Hepatocyte (in vitro differentiated cells): ENCODE data around the gene HYKK. TPM values are rescaled to one million over a fixed set of nuclear protein-coding genes. Genes with fewer than 3 reads are reported as not detected.

Experiments
- DNase-seq: peaks from one replicate; pipeline ENCODE4 v3.0.0-alpha.2; 2016; ENCODE audit warnings: low spot score
- H2AFZ ChIP-seq: fragments of 200-600 bp; sonication (generic); 2 replicates; pipeline ENCODE4 v1.6.0; 2016; ENCODE audit warnings: antibody characterized with exemption, mild to moderate bottlenecking
- H3K27ac ChIP-seq: fragments of 200-600 bp; sonication (generic); 2 replicates; pipeline ENCODE4 v1.5.1; 2016; ENCODE audit warnings: mild to moderate bottlenecking
- H3K27me3 ChIP-seq: fragments of 200-600 bp; sonication (generic); 2 replicates; pipeline ENCODE4 v1.6.1; 2016
- H3K36me3 ChIP-seq: fragments of 200-600 bp; sonication (generic); replicated peaks from 2 replicates; pipeline ENCODE4 v1.5.1; 2016; ENCODE audit warnings: low read depth; ENCODE audit not compliant: insufficient read depth
- H3K4me1 ChIP-seq: fragments of 200-600 bp; sonication (generic); 2 replicates; pipeline ENCODE4 v1.5.1; 2016; ENCODE audit warnings: mild to moderate bottlenecking, moderate library complexity; ENCODE audit not compliant: insufficient read depth
- H3K4me2 ChIP-seq: fragments of 200-600 bp; sonication (generic); 2 replicates; pipeline ENCODE4 v1.6.0; 2016
- H3K4me3 ChIP-seq: fragments of 200-600 bp; sonication (generic); 2 replicates; pipeline ENCODE4 v1.5.1; 2016; ENCODE audit warnings: mild to moderate bottlenecking
- H3K79me2 ChIP-seq: fragments of 200-600 bp; sonication (generic); 2 replicates; pipeline ENCODE4 v1.6.0; 2017; ENCODE audit warnings: mild to moderate bottlenecking
- H3K9me2 ChIP-seq: fragments of 200-600 bp; sonication (generic); replicated peaks from 2 replicates; pipeline ENCODE4 v1.6.0; 2017; ENCODE audit warnings: mild to moderate bottlenecking; ENCODE audit not compliant: insufficient read depth
- H3K9me3 ChIP-seq: fragments of 200-600 bp; sonication (generic); 2 replicates; pipeline ENCODE4 v1.5.1; 2016; ENCODE audit warnings: low read depth, mild to moderate bottlenecking
- H4K20me1 ChIP-seq: fragments of 200-600 bp; sonication (generic); 2 replicates; pipeline ENCODE4 v1.6.0; 2016; ENCODE audit warnings: mild to moderate bottlenecking; ENCODE audit not compliant: insufficient read depth, poor library complexity, severe bottlenecking
- CTCF ChIP-seq: fragments of 200-600 bp; sonication (generic); IDR thresholded peaks from 2 replicates; pipeline ENCODE4 v1.5.1; 2016; ENCODE audit warnings: antibody characterized with exemption, mild to moderate bottlenecking; ENCODE audit not compliant: poor library complexity
- EZH2 ChIP-seq: fragments of 200-600 bp; sonication (generic); IDR thresholded peaks from 2 replicates; pipeline ENCODE4 v1.6.1; 2016; ENCODE audit warnings: antibody characterized with exemption, mild to moderate bottlenecking, borderline replicate concordance
- EZH2phosphoT487 ChIP-seq: fragments of 200-600 bp; sonication (generic); IDR thresholded peaks from one replicate; pipeline ENCODE4 v1.6.1; 2018; ENCODE audit warnings: antibody characterized with exemption, mild to moderate bottlenecking, low read depth, moderate library complexity; ENCODE audit not compliant: unreplicated experiment, severe bottlenecking
- WGBS: methylation state at CpG from one replicate; pipeline ENCODE4 v1.1.6; 2016; ENCODE audit warnings: low lambda C conversion rate; ENCODE audit errors: missing lambda C conversion rate; 5-methylcytosine and 5-hydroxymethylcytosine counted together
- polyA plus RNA-seq: library from polyadenylated mRNA; unstranded; fragments of >200 nt; fragmentation: Nextera tagmentation; extraction: Ambion mirVana; gene quantifications from 2 replicates; pipeline ENCODE4 v1.2.1, GENCODE V29; 2016
- total RNA-seq: library from RNA; depleted of rRNA; stranded (reverse); fragments of >200 nt; gene quantifications from 2 replicates; pipeline ENCODE4 v1.2.3, GENCODE V29; 2014

The HYKK gene
- total and polyA plus RNA-seq, 2 experiments from 2014 or later = 1.6 to 3.6 TPM

GRCh38 chr15:78527325-78527724, 19.9 kb downstream of the HYKK start:
- H3K4me1 ChIP-seq = no peaks in the 10 kb centered on the region
- H3K9me3 ChIP-seq = no peaks in the 10 kb centered on the region
- no peaks in the 10 kb centered on the region for H3K9me2 ChIP-seq
- no peak overlapping the region for H3K27ac ChIP-seq
- no peak for DNase-seq
- no peak for TF ChIP-seq CTCF
- no peak for TF ChIP-seq EZH2phosphoT487
- TF ChIP-seq EZH2 = no peak
- no peaks in the 10 kb centered on the region for H4K20me1 ChIP-seq
- no peak overlapping the region for H3K4me2 ChIP-seq
- H3K36me3 ChIP-seq = no peaks in the 10 kb centered on the region
- H3K27me3 ChIP-seq = no peaks in the 10 kb centered on the region
- no peak overlapping the region for H2AFZ ChIP-seq
- WGBS = 88% methylated on average over 5 of the region's 5 CpGs
- no peak overlapping the region for H3K4me3 ChIP-seq
- no peaks in the 10 kb centered on the region for H3K79me2 ChIP-seq

- 77% methylated on average over 2 of the region's 2 CpGs for WGBS
- H3K27ac ChIP-seq = no peak overlapping the region
- no peaks in the 10 kb centered on the region for H4K20me1 ChIP-seq
- TF ChIP-seq EZH2 = no peak
- no peak for TF ChIP-seq CTCF
- TF ChIP-seq EZH2phosphoT487 = no peak
- H3K4me2 ChIP-seq = no peak overlapping the region
- no peak overlapping the region for H3K4me3 ChIP-seq
- no peak overlapping the region for H2AFZ ChIP-seq
- H3K27me3 ChIP-seq = no peaks in the 10 kb centered on the region
- no peak for DNase-seq
- no peaks in the 10 kb centered on the region for H3K4me1 ChIP-seq
- no peaks in the 10 kb centered on the region for H3K36me3 ChIP-seq
- no peaks in the 10 kb centered on the region for H3K79me2 ChIP-seq
- no peaks in the 10 kb centered on the region for H3K9me2 ChIP-seq
- no peaks in the 10 kb centered on the region for H3K9me3 ChIP-seq
These were observed 26.0 kb downstream of the HYKK start for GRCh38 chr15:78533331-78533730.

- no peak for DNase-seq
- H4K20me1 ChIP-seq = peaks cover 3% of the 10 kb centered on the region
- H3K27me3 ChIP-seq = no peaks in the 10 kb centered on the region
- no peak overlapping the region for H2AFZ ChIP-seq
- H3K4me2 ChIP-seq = no peak overlapping the region
- H3K4me1 ChIP-seq = peaks cover under 1% of the 10 kb centered on the region
- 100% methylated on average over 1 of the region's 1 CpG for WGBS
- no peaks in the 10 kb centered on the region for H3K9me2 ChIP-seq
- H3K27ac ChIP-seq = no peak overlapping the region
- peaks cover 6% of the 10 kb centered on the region for H3K79me2 ChIP-seq
- TF ChIP-seq EZH2phosphoT487 (no peak), EZH2 (no peak)
- no peaks in the 10 kb centered on the region for H3K36me3 ChIP-seq
- no peak overlapping the region for H3K4me3 ChIP-seq
- H3K9me3 ChIP-seq = no peaks in the 10 kb centered on the region
These were observed 28.8 kb downstream of the HYKK start for GRCh38 chr15:78536134-78536533.

GRCh38 chr15:78537266-78537905, 30.0 kb downstream of the HYKK start:
- Histone ChIP-seq H3K9me2 (no peaks in the 10 kb centered on the region), H3K4me2 (no peak overlapping the region), H3K27me3 (no peaks in the 10 kb centered on the region), H3K4me3 (no peak overlapping the region), H3K9me3 (no peaks in the 10 kb centered on the region), H3K27ac (peak overlapping the region; percentile 62), H3K79me2 (peaks cover 18% of the 10 kb centered on the region), H2AFZ (no peak overlapping the region), H3K4me1 (peaks cover 13% of the 10 kb centered on the region), H3K36me3 (no peaks in the 10 kb centered on the region), H4K20me1 (peaks cover 15% of the 10 kb centered on the region)
- no peak for TF ChIP-seq EZH2phosphoT487
- TF ChIP-seq CTCF = no peak
- no peak for TF ChIP-seq EZH2
- WGBS = 72% methylated on average over 5 of the region's 5 CpGs
- DNase-seq = peak; percentile 20
